HAP-1 (cell line): ENCODE results near the gene GALNT9.
"Not testable (repeated sequence)": the region's sequence is repeated elsewhere in the genome, so short reads cannot be mapped to it uniquely, and the experiment has no call there.

Experiments used
- DNase-seq, 2 experiments: peaks; one replicate each; pipeline ENCODE4 v3.0.0-alpha.2; 2016 to 2020; ENCODE audit warnings: low spot score in 2 of 2
- H3K27me3 ChIP-seq: fragments of 250-450 bp; sonication (Bioruptor Pico); 2 replicates; pipeline ENCODE4 v1.5.1; 2020; ENCODE audit warnings: low read depth, mild to moderate bottlenecking, moderate library complexity
- H3K36me3 ChIP-seq: fragments of 250-450 bp; sonication (Bioruptor Pico); replicated peaks from 2 replicates; pipeline ENCODE4 v1.5.1; 2020; ENCODE audit warnings: mild to moderate bottlenecking
- H3K4me1 ChIP-seq: fragments of 250-450 bp; sonication (Bioruptor Pico); 2 replicates; pipeline ENCODE4 v1.5.1; 2020; ENCODE audit warnings: mild to moderate bottlenecking
- H3K4me3 ChIP-seq: fragments of 250-450 bp; sonication (Bioruptor Pico); 2 replicates; pipeline ENCODE4 v1.5.1; 2020; ENCODE audit warnings: mild to moderate bottlenecking, moderate library complexity
- H3K9me3 ChIP-seq: fragments of 250-450 bp; sonication (Bioruptor Pico); 2 replicates; pipeline ENCODE4 v1.5.1; 2020; ENCODE audit warnings: mild to moderate bottlenecking, moderate library complexity
- in situ Hi-C: fragments of 300-500 bp; cut with MboI; formaldehyde crosslinking; loops from 3 replicates; pipeline ENCODE4 v1.14.3; 2020; ENCODE audit warnings: low sequenced_read_pairs, inconsistent platforms, mixed read lengths

GALNT9 gene

GRCh38 chr12:132202929-132203721 lies 126.3 kb downstream of the GALNT9 start:
- Histone ChIP-seq H3K36me3 (no peaks in the 10 kb centered on the region), H3K9me3 (no peaks in the 10 kb centered on the region), H3K4me1 (no peaks in the 10 kb centered on the region), H3K27me3 (peaks cover 35% of the 10 kb centered on the region), H3K4me3 (no peak overlapping the region)
- no peak for DNase-seq
- in situ Hi-C loops = no loop called here

- peaks cover 32% of the 10 kb centered on the region for H3K27me3 ChIP-seq
These were observed 127.8 kb downstream of the GALNT9 start for GRCh38 chr12:132201391-132202120.

GRCh38 chr12:132200800-132201199 lies 128.6 kb downstream of the GALNT9 start:
- Histone ChIP-seq H3K4me1 (peaks cover 8% of the 10 kb centered on the region; the same call in 1 of the 2 replicates), H3K4me3 (no peak overlapping the region), H3K36me3 (no peaks in the 10 kb centered on the region), H3K9me3 (no peaks in the 10 kb centered on the region), H3K27me3 (peaks cover 27% of the 10 kb centered on the region)
- in situ Hi-C loops = no loop called here
- DNase-seq = no peak

More at GRCh38 chr12:132201391-132202120, 127.8 kb downstream of the GALNT9 start:
- in situ Hi-C loops = no loop called here
- no peak for DNase-seq
- H3K36me3 ChIP-seq = no peaks in the 10 kb centered on the region
- H3K4me1 ChIP-seq = peaks cover 2% of the 10 kb centered on the region; the same call in 1 of the 2 replicates
- H3K4me3 ChIP-seq = no peak overlapping the region
- no peaks in the 10 kb centered on the region for H3K9me3 ChIP-seq

- in situ Hi-C loops = no loop called here
- H3K9me3 ChIP-seq = no peaks in the 10 kb centered on the region
These were observed 129.7 kb downstream of the GALNT9 start for GRCh38 chr12:132199526-132200319.

DNA sequence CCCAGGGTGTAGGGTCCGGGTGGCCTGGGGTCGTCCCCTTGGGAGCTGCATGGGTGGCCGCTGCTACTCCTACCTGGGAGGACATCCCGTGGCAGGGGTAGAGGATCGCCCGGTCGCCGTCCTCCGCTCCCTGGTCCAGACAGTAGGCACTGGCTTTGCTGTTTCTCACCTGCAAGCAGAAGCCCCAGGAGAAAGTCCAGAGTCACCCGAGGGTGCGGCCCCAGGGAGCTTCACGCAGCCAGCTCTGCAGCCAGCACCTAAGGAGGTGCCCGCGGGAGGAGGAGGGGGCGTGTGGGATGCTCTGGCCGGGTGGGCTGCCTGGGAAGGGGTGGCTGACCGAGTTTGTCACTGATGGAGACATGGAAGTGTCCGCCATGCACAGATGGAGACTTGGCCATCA lies 130.3 kb downstream of the GALNT9 start:
- Histone ChIP-seq H3K36me3 (no peaks in the 10 kb centered on the region), H3K27me3 (peaks cover 10% of the 10 kb centered on the region), H3K4me1 (peaks cover 8% of the 10 kb centered on the region; the same call in 1 of the 2 replicates), H3K9me3 (no peaks in the 10 kb centered on the region), H3K4me3 (no peak overlapping the region)
- in situ Hi-C loops = no loop called here
- DNase-seq = no peak

More at GRCh38 chr12:132199526-132200319, 129.7 kb downstream of the GALNT9 start:
- Histone ChIP-seq H3K27me3 (peaks cover 16% of the 10 kb centered on the region), H3K4me1 (peaks cover 8% of the 10 kb centered on the region; the same call in 1 of the 2 replicates), H3K36me3 (no peaks in the 10 kb centered on the region), H3K4me3 (no peak overlapping the region)
- no peak for DNase-seq

- H3K4me3 ChIP-seq = no peak overlapping the region
- no peak for DNase-seq
- in situ Hi-C loops = no loop called here
- H3K36me3 ChIP-seq = no peaks in the 10 kb centered on the region
- H3K27me3 ChIP-seq = no peaks in the 10 kb centered on the region
- 0 out of 2 replicates have a peak, but pooled peaks cover 3% of the 10 kb centered on the region for H3K9me3 ChIP-seq
- H3K4me1 ChIP-seq = peaks cover 8% of the 10 kb centered on the region; the same call in 1 of the 2 replicates
These were observed 131.6 kb downstream of the GALNT9 start for GRCh38 chr12:132197581-132198354.

- Histone ChIP-seq H3K27me3 (no peaks in the 10 kb centered on the region), H3K4me3 (no peak overlapping the region), H3K9me3 (0 out of 2 replicates have a peak, but pooled peaks cover 3% of the 10 kb centered on the region), H3K36me3 (no peaks in the 10 kb centered on the region), H3K4me1 (peaks cover 8% of the 10 kb centered on the region; the same call in 1 of the 2 replicates)
- no peak for DNase-seq
- in situ Hi-C loops = no loop called here
These were observed 132.5 kb downstream of the GALNT9 start for GRCh38 chr12:132196873-132197390.

DNA sequence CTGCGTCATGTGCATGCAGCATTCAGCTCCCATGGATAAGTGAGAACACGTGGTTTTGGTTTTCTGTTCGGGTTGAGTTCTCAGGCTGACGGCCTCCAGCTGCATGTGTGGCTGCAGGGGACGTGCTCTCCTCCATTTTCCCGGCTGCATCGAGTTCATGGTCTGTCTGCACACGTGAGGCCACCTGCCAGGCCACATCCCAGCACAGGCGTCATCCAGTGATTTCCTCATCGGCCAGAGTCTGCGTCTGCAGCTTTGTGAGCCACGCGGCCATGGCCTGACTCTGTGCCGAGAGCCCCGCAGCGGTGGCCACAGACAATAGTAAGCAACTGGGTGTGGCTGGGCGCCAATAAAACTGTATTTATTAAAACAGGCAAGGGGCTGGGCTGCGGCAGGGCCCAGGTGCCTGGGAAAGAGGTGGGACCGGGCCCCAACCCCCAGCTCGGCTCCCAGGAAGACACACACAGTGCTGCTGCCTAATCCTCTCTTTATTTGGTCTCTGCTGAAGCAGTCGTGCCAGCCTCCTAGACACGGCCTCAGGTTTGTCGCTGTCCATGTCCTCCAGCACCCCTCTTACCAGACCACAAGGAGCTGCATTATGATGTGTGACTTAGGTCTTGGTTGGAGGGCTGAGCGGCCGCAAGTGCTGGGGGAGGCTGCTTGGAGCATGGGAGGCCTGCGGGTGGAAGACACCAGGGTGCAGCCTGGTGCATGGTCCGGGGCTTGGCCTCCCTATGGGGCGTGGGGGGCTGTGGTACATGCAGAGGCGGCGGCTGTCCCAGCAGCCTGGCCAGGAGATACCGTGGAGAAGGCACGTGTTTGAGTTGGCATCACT lies 133.1 kb downstream of the GALNT9 start:
- Histone ChIP-seq H3K27me3 (no peaks in the 10 kb centered on the region), H3K9me3 (0 out of 2 replicates have a peak, but pooled peaks cover 3% of the 10 kb centered on the region), H3K4me1 (peaks cover 8% of the 10 kb centered on the region; the same call in 1 of the 2 replicates), H3K36me3 (no peaks in the 10 kb centered on the region), H3K4me3 (no peak overlapping the region)
- in situ Hi-C loops = no loop called here
- peak; percentile 44 to 69 for DNase-seq

DNA sequence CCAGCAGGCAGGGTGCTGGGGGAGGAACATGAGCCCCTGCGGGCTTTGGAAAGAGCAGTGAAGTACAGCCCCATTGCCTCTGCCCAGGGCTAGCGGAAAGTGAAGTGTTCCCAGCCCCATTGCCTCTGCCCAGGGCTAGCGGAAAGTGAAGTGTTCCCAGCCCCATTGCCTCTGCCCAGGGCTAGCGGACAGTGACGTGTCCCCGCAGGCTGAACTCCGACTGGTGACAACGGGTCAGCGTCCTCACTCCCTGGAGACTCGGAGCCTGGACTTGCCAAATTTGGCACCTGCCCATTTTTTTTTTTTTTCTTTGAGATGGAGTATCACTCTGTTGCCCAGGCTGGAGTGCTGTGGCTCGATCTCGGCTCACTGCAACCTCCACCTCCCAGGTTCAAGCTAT lies 134.1 kb downstream of the GALNT9 start:
- H3K36me3 ChIP-seq, H3K4me3 ChIP-seq, H3K9me3 ChIP-seq, in situ Hi-C loops, DNase-seq, H3K27me3 ChIP-seq: not testable (repeated sequence)
- peaks cover 12% of the 10 kb centered on the region for H3K4me1 ChIP-seq

- no peak overlapping the region for H3K4me3 ChIP-seq
- H3K4me1 ChIP-seq = peaks cover 16% of the 10 kb centered on the region
- no peak for DNase-seq
- H3K27me3 ChIP-seq = no peaks in the 10 kb centered on the region
- 0 out of 2 replicates have a peak, but pooled peaks cover 3% of the 10 kb centered on the region for H3K9me3 ChIP-seq
- H3K36me3 ChIP-seq = no peaks in the 10 kb centered on the region
- in situ Hi-C loops = no loop called here
These were observed 134.8 kb downstream of the GALNT9 start for GRCh38 chr12:132194556-132194955.

- H3K4me3 ChIP-seq = no peak overlapping the region
- no peaks in the 10 kb centered on the region for H3K27me3 ChIP-seq
- H3K9me3 ChIP-seq = 0 out of 2 replicates have a peak, but pooled peaks cover 3% of the 10 kb centered on the region
- in situ Hi-C loops = no loop called here
- DNase-seq = peak in 1 of 2 experiments; percentile 31
- no peaks in the 10 kb centered on the region for H3K36me3 ChIP-seq
- H3K4me1 ChIP-seq = peaks cover 16% of the 10 kb centered on the region
These were observed 135.3 kb downstream of the GALNT9 start for GRCh38 chr12:132194056-132194455.
